Keratinocyte (primary cell): Measurements from ENCODE around the gene TMEM248. TPM values are rescaled to one million over a fixed set of nuclear protein-coding genes. Genes with fewer than 3 reads are reported as not detected.
A peak's percentile ranks its signal among the peaks of the same experiment; 100 is the strongest.
"Not testable (repeated sequence)": the region's sequence is repeated elsewhere in the genome, so short reads cannot be mapped to it uniquely, and the experiment has no call there.

Source experiments
- DNase-seq: peaks from one replicate; pipeline ENCODE4 v3.0.0-alpha.2; 2011; ENCODE audit warnings: low read depth, missing footprints, low spot score
- FAIRE-seq: peaks from 2 replicates; lab custom pipeline; 2011; peaks lifted over from hg19 to GRCh38; lab: Jason Lieb, UNC
- H2AFZ ChIP-seq: 2 replicates; pipeline ENCODE4 v1.6.0; 2012; ENCODE audit warnings: low read length, control low read depth, inconsistent platforms; ENCODE audit not compliant: control insufficient read depth
- H3K27ac ChIP-seq: 2 replicates; pipeline ENCODE4 v1.5.1; 2011; ENCODE audit warnings: low read length; ENCODE audit not compliant: control insufficient read depth, insufficient read depth
- H3K27me3 ChIP-seq: 3 replicates; pipeline ENCODE4 v1.6.0; 2011; ENCODE audit warnings: low read length; ENCODE audit not compliant: control insufficient read depth, insufficient read depth; ENCODE audit errors: extremely low read depth
- H3K36me3 ChIP-seq, 2 experiments: 2 replicates in 1 of 2; 3 replicates in 1 of 2; pipeline ENCODE4 v1.5.1; 2011; ENCODE audit warnings: low read length in 2 of 2, mild to moderate bottlenecking in 1 of 2; ENCODE audit not compliant: control insufficient read depth in 2 of 2, insufficient read depth in 2 of 2; ENCODE audit errors: extremely low read depth in 1 of 2
- H3K4me1 ChIP-seq: 3 replicates; pipeline ENCODE4 v1.5.1; 2011; ENCODE audit warnings: low read length; ENCODE audit not compliant: control insufficient read depth, insufficient read depth; ENCODE audit errors: extremely low read depth
- H3K4me2 ChIP-seq: 3 replicates; pipeline ENCODE4 v1.6.0; 2011; ENCODE audit warnings: low read depth, low read length; ENCODE audit not compliant: control insufficient read depth, insufficient read depth; ENCODE audit errors: extremely low read depth
- H3K4me3 ChIP-seq, 3 experiments: fragments of 200-600 bp in 1 of 3; sonication (generic) in 1 of 3; 2 replicates in 2 of 3; 3 replicates in 1 of 3; pipeline ENCODE4 v1.5.1; 2011 to 2016; ENCODE audit warnings: low read length in 3 of 3, mild to moderate bottlenecking in 3 of 3, control low read depth in 2 of 3, inconsistent platforms in 1 of 3, low read depth in 1 of 3, mixed read lengths in 1 of 3, mixed run types in 1 of 3, moderate library complexity in 1 of 3; ENCODE audit not compliant: control insufficient read depth in 2 of 3, insufficient read depth in 2 of 3; ENCODE audit errors: extremely low read depth in 1 of 3
- H3K79me2 ChIP-seq: 2 replicates; pipeline ENCODE4 v1.6.0; 2012; ENCODE audit warnings: low read length; ENCODE audit not compliant: control insufficient read depth, insufficient read depth
- H3K9ac ChIP-seq: 3 replicates; pipeline ENCODE4 v1.6.0; 2011; ENCODE audit warnings: low read length; ENCODE audit not compliant: control insufficient read depth, insufficient read depth; ENCODE audit errors: extremely low read depth
- H3K9me1 ChIP-seq: 3 replicates; pipeline ENCODE4 v1.6.0; 2011; ENCODE audit warnings: low read length; ENCODE audit not compliant: control insufficient read depth, insufficient read depth; ENCODE audit errors: extremely low read depth
- H3K9me3 ChIP-seq: 2 replicates; pipeline ENCODE4 v1.5.1; 2012; ENCODE audit warnings: low read depth, low read length; ENCODE audit not compliant: control insufficient read depth
- H4K20me1 ChIP-seq: 3 replicates; pipeline ENCODE4 v1.6.0; 2011; ENCODE audit warnings: low read length; ENCODE audit not compliant: control insufficient read depth, insufficient read depth; ENCODE audit errors: extremely low read depth
- CTCF ChIP-seq, 3 experiments: IDR thresholded peaks in 1 of 3; conservative IDR thresholded peaks in 1 of 3; optimal IDR thresholded peaks in 1 of 3; 2 replicates in 2 of 3; 3 replicates in 1 of 3; pipeline versions ENCODE3 to v1.5.1; 2011; ENCODE audit warnings: low read length in 3 of 3, mild to moderate bottlenecking in 3 of 3, moderate library complexity in 2 of 3, control low read depth in 1 of 3, inconsistent platforms in 1 of 3; ENCODE audit not compliant: insufficient read depth in 2 of 3; ENCODE audit errors: extremely low read depth in 1 of 3
- EZH2 ChIP-seq: IDR thresholded peaks from one replicate; pipeline ENCODE4 v1.6.1; 2012; ENCODE audit warnings: inconsistent platforms, mild to moderate bottlenecking, low read length, moderate library complexity
- dilution Hi-C: fragments of 300-500 bp; cut with MboI; formaldehyde crosslinking; loops from one replicate; pipeline ENCODE4 v1.7.0; 2020; ENCODE audit warnings: low sequenced_read_pairs; ENCODE audit not compliant: extremely low pct_ligation_motif_present
- polyA plus RNA-seq, 5 experiments: library from polyadenylated mRNA; depleted of rRNA in 3 of 5; stranded (reverse) in 3 of 5; stranded (forward) in 1 of 5; unstranded in 1 of 5; fragments of >200 nt; gene quantifications; 1 replicate in 1 of 5; 2 replicates in 3 of 5; 3 replicates in 1 of 5; pipeline versions ENCODE4 v1.2.1 to v1.2.3, GENCODE V29; 2011 to 2012; ENCODE audit warnings: missing spikeins in 2 of 5, low read depth in 1 of 5, low replicate concordance in 1 of 5

TMEM248 gene
- polyA plus RNA-seq, 1 donor (not counting 4 experiments of a cell fraction or from before 2014, with no cell fraction given), result 70.2 TPM

- H3K9ac ChIP-seq, DNase-seq, H3K4me2 ChIP-seq, H3K4me3 ChIP-seq, H3K9me3 ChIP-seq, H3K4me1 ChIP-seq, H3K9me1 ChIP-seq, H3K27me3 ChIP-seq, H3K36me3 ChIP-seq, H3K27ac ChIP-seq, dilution Hi-C loops, H4K20me1 ChIP-seq, H3K79me2 ChIP-seq, H2AFZ ChIP-seq: not testable (repeated sequence)
- peak; percentile 64 for FAIRE-seq
- peak in 1 of 3 experiments; percentile 7 for TF ChIP-seq CTCF (optimal IDR thresholded peaks at IDR 0.05 in 1 of 3, IDR thresholded peaks at IDR 0.05 in 1 of 3, conservative IDR thresholded peaks at IDR 0.05 in 1 of 3; ENCODE audit: extremely low read depth in 1 of 3, insufficient read depth in 2 of 3, low read length in 3 of 3)
Observed at GRCh38 chr7:67000601-67001258, 79.7 kb downstream of the TMEM248 start.

DNA sequence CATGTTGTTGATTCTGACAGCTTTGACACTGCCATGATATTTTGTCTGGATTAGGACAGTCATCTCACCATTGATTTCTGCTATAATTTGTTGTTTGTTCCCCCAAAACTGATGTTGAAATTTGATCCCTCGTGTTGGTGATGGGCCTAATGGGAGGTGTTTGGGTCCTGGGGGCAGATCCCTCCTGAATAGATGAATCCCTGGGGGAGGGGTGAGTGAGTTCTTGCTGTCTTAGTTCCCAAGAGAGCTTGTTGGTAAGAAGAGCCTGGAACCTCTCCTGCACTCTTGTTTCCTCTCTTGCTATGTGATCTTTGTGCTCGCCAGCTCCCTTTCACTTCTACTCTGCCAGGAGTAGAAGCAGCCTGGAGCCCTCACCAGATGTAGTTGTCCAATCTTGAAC is 83.1 kb downstream of the TMEM248 start:
- H3K4me2 ChIP-seq, H3K79me2 ChIP-seq, dilution Hi-C loops, H3K36me3 ChIP-seq, H3K9ac ChIP-seq, H4K20me1 ChIP-seq, DNase-seq, H3K9me1 ChIP-seq, H3K4me3 ChIP-seq, FAIRE-seq, H2AFZ ChIP-seq, H3K9me3 ChIP-seq, H3K4me1 ChIP-seq, H3K27ac ChIP-seq, H3K27me3 ChIP-seq: not testable (repeated sequence)

- FAIRE-seq (no peak), DNase-seq (no peak)
- Histone ChIP-seq H3K9me1 (no peaks in the 10 kb centered on the region), H3K27ac (no peak overlapping the region), H3K4me2 (no peak overlapping the region), H3K36me3 (no peaks in the 10 kb centered on the region), H3K9me3 (no peaks in the 10 kb centered on the region), H4K20me1 (no peaks in the 10 kb centered on the region), H3K4me3 (no peak overlapping the region), H3K79me2 (no peaks in the 10 kb centered on the region), H2AFZ (no peak overlapping the region), H3K9ac (no peak overlapping the region), H3K27me3 (no peaks in the 10 kb centered on the region), H3K4me1 (no peaks in the 10 kb centered on the region)
- dilution Hi-C loops, result no loop called here
- no peak for TF ChIP-seq CTCF (optimal IDR thresholded peaks at IDR 0.05 in 1 of 3, IDR thresholded peaks at IDR 0.05 in 1 of 3, conservative IDR thresholded peaks at IDR 0.05 in 1 of 3; ENCODE audit: extremely low read depth in 1 of 3, insufficient read depth in 2 of 3, low read length in 3 of 3)
- TF ChIP-seq EZH2, result no peak
Observed at GRCh38 chr7:67006965-67007364, 85.9 kb downstream of the TMEM248 start.
